Subcutaneous adipose tissue (tissue), 4 donors: ENCODE measurements around the gene ECE1. TPM values are rescaled to one million over a fixed set of nuclear protein-coding genes. Genes with fewer than 3 reads are reported as not detected.

ENCODE experiments used
- total RNA-seq, 4 donors: library from RNA; depleted of rRNA; stranded (reverse); fragments of >200 nt; gene quantifications; one replicate each; pipeline ENCODE4 v1.1.0, GENCODE V29; 2016
- TF ChIP-seq, protein P1 (sequence below): fragments of 450-650 bp; IDR thresholded peaks from one replicate; pipeline ENCODE4 v1.5.1; 2016; ENCODE audit warnings: low read depth, mild to moderate bottlenecking, control low read depth, antibody characterized with exemption, moderate library complexity

The ECE1 gene
- total RNA-seq, 4 donors from 2014 or later: 75.7 to 188 (median 96.7) TPM

GRCh38 chr1:21287905-21288514, 2.3 kb downstream of the ECE1 start:
- TF ChIP-seq, protein P1, sequence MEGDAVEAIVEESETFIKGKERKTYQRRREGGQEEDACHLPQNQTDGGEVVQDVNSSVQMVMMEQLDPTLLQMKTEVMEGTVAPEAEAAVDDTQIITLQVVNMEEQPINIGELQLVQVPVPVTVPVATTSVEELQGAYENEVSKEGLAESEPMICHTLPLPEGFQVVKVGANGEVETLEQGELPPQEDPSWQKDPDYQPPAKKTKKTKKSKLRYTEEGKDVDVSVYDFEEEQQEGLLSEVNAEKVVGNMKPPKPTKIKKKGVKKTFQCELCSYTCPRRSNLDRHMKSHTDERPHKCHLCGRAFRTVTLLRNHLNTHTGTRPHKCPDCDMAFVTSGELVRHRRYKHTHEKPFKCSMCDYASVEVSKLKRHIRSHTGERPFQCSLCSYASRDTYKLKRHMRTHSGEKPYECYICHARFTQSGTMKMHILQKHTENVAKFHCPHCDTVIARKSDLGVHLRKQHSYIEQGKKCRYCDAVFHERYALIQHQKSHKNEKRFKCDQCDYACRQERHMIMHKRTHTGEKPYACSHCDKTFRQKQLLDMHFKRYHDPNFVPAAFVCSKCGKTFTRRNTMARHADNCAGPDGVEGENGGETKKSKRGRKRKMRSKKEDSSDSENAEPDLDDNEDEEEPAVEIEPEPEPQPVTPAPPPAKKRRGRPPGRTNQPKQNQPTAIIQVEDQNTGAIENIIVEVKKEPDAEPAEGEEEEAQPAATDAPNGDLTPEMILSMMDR: no peak

DNA sequence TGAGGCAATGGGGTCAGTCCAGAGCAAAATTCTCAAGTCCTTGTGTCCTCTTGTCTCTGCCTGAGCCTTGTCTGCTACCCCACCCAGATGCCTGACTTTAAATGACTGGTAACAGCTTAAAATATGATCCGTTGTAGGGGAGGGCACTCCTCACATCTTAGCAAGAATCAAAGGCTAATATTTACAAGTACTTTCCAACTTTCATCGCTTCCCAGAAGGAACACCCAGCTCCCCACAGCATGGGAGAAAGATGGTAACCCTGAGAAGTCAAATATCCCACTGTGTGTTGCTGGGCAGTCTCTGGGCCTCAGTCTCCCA, 5.2 kb downstream of the ECE1 start:
- TF ChIP-seq, protein P1: no peak

DNA sequence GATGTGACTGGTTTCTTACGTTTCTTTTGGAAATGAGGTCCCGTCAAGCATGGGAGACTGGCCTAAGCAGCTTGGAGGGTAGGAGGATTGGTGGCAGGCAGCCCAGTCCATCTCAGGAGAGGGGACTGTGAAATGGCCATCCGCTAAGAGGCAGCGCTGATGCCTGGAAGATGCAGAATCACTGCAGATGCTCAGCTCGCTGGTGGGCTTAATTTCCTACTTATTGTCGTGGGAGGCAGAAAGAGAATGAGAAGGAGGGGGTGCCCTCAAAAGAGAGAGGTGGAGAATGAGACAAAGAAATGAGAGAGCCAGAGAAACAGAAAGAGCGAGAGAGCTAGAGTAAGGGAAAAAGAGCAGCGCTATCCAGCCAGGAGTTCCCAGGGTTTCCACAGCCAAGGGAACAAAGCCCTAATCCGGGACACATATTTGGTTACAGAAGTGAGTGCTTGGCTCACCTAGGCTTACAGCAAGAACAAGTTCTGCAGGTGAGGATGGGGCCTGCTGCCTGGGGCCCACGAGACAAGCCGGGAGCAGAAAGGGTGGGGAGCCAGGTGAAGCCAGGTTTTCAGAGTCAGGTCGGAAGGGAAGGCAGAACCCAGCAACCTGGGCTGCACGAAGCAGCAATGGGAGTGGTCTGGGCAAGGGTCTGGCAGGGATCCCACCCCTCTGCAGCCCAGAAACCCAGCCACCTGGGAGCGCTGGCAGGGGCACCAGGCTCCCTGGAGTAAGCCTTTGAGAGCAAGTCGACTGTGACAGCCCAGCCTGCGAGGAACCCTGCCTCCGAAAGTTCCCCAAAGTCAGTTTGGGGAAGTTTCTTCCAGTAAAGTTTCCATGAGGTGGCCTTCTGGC, 5.8 kb downstream of the ECE1 start:
- TF ChIP-seq, protein P1: no peak

DNA sequence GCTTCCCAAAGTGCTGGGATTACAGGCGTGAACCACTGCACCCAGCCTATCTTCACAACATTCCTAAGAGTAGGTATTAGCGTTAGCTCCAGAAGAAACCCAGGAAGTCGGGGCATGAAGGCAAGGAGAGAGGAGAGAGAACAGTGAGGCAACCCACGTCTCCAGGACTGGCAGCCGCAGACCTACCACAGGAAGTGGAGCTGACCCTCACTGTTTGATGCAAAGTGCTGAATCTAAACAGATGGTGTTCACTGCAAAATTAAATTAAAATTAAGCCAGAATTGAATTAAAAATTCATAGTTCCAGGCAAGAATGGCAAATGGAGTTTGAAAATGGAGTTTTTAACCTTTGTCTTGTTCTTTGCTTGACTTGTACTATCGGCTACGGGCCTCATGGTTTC, 6.7 kb downstream of the ECE1 start:
- TF ChIP-seq, protein P1: no peak

DNA sequence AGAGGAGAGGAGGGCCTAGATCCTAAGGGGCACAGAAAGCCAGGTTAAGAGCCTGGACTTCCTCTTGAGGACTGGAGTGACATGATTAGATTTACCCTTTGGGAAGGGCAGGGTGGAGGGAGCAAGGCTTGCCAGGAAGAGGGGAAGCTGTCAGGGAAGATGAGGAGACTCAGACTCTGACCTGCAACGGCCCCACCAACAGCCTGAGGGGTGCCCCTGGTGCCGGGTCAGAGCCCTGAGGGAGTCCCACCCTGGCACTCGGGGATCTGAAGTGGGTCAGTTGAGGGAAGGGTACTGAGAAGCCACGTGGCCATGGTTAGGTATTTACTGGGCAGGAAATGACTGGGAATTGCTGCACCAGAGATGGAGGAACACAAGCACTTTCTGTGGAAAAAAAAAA, 9.8 kb downstream of the ECE1 start:
- TF ChIP-seq, protein P1: no peak

- TF ChIP-seq, protein P1: no peak
Measured at GRCh38 chr1:21280011-21280471, 10.2 kb downstream of the ECE1 start.
